ENCODE measurements around the gene PIEZO2. TPM values are rescaled to one million over a fixed set of nuclear protein-coding genes. Genes with fewer than 3 reads are reported as not detected.

PIEZO2 gene
- total RNA-seq, 2 donors from 2014 or later = 4.8 to 7.5 TPM

DNA sequence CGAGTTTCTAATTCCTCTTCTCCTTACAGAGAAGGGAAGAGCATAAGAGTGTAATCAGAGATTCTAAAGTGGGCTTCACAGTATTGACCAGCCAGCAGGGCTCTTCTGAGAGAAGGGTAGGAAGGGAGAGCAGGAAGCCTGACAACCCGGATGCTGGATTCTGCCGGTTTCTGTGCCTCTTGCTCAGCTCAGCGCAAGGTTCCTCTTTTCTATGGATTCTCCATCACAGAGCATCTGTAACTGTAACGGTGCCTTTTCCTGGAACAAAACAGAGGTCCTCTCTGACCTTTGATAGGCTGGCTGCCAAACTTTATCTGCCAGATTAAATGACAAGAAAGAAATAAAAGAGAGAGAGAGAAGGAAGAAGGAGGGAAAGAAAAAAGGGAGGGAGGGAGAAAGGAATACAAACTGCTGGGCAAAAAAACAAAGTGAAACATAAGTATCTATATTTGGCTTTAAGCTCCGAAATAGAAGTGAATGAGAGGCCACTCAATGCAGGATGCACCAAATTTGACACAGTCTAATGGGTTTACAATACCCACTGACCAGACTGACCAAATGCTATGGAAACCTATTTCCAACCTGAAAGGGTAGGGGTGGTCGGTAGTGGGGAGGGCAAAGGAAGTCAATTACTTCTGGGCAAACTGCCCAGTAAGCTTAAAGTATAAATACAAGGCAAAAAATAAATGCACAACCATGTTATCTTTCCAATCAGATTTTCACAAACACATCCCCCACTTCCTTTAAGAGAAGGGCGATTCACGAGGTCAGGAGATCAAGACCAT, 59.2 kb downstream of the PIEZO2 start:
- DNase-seq (ENCODE audit: low spot score) = no peak
- intact Hi-C loops (cut with DNase I) = no loop called here

GRCh38 chr18:11081009-11081532, 68.3 kb downstream of the PIEZO2 start:
- intact Hi-C loops (cut with DNase I) = no loop called here

GRCh38 chr18:11078491-11078890, 70.9 kb downstream of the PIEZO2 start:
- DNase-seq (ENCODE audit: low spot score) = no peak
- intact Hi-C loops (cut with DNase I) = no loop called here

More at GRCh38 chr18:11081009-11081532, 68.3 kb downstream of the PIEZO2 start:
- DNase-seq (ENCODE audit: low spot score) = no peak

- no peak for DNase-seq (ENCODE audit: low spot score)
- intact Hi-C loops (cut with DNase I) = no loop called here
Observed at GRCh38 chr18:11077548-11078187, 71.7 kb downstream of the PIEZO2 start.

DNA sequence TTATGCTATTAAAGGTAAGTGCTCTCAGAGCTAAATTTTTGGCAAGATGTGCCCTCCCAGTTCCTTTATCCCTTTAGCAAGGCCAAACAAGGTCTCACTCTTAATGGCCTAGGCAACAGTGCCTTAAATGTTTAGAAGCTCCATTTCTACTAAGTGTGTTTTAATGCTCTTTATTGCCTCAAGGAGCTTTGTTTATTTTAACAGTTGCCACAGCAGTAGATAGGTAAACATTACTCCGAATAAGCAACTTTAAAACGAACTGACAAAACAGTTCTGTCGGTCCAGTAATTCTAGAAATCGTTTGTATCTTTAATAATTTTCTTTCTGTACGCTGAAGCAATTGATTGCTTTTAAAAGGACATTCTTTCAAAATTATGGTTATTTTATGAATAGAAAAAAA, 74.5 kb downstream of the PIEZO2 start:
- no peak for DNase-seq (ENCODE audit: low spot score)
- intact Hi-C loops (cut with DNase I) = no loop called here

DNA sequence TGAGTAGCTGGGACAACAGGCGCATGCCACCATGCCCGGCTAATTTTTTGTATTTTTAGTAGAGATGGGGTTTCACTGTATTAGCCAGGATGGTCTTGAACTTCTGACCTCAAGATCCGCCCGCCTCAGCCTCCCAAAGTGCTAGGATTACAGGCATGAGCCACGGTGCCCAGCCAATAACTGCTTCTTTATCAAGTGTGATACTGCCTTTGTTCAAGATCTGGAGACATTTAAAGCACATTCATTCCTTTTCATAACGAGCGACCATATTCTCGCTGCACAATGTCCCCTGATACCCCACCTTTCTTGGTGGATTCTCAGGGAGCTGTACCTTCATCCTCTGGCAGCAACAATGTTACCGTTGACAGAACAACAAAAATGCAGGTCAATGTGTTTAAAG, 75.4 kb downstream of the PIEZO2 start:
- DNase-seq (ENCODE audit: low spot score) = no peak
- intact Hi-C loops (cut with DNase I) = no loop called here

DNA sequence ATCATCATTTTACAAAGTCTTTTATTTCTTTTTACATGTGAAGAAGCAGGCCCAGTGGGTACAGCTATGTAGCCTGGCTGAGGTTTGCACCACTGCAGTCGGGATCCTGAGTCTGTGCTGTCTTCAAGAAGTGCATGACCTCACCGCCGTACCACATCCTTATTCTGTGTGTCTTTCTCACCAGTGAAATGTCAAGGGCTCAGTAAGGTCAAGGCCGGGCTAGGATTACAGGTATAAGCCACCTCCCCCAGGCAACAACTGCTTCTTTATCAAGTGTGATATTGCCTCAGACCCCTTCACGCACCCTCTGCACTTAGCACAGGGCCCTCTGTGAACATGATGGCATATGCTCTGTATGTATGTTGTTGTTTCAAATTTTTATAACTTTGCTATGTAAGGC, 76.7 kb downstream of the PIEZO2 start:
- intact Hi-C loops (cut with DNase I) = no loop called here
- no peak for DNase-seq (ENCODE audit: low spot score)

DNA sequence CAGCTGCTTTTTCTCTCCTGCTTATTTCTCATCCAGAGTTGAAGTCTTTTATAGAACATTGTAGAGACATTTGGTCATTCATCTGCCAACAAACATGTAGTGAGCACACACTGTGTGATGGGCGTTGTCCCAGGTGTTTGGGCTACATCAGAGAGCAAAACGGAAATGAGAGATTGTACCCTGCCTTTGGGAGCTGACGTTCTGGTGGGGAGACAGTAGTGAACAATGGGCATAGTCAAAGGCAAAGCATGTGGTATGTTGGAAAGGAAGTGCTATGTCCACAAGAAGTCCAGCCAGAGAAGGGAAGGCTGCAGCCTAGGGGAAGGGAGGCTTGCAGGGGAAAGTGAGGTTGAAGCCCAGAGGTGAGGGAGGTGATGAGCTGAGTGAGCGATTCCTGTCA, 78.1 kb downstream of the PIEZO2 start:
- intact Hi-C loops (cut with DNase I) = no loop called here
- no peak for DNase-seq (ENCODE audit: low spot score)

GRCh38 chr18:11070593-11070992, 78.8 kb downstream of the PIEZO2 start:
- intact Hi-C loops (cut with DNase I) = no loop called here

DNA sequence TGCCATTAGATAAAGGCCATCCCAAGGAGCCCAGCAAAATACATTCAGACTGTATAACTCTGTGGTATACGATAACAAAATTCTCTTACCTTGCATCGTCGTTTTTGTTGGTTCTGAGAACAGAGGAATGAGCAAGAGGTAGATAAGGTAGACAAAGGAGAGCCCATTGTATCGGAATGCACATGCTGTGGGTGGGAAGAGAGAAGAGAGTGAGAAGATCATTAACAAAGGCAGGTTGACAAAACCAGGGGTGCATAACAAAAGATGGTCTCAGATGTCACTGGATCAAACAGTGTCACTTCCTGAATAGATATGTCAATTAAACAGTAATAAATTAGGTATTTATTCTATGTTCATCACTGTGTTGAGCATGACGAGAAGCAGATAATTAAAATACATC, 83.3 kb downstream of the PIEZO2 start:
- no peak for DNase-seq (ENCODE audit: low spot score)
- intact Hi-C loops (cut with DNase I) = no loop called here

More at GRCh38 chr18:11070593-11070992, 78.8 kb downstream of the PIEZO2 start:
- DNase-seq (ENCODE audit: low spot score) = no peak

- intact Hi-C loops (cut with DNase I) = no loop called here
- no peak for DNase-seq (ENCODE audit: low spot score)
Observed at GRCh38 chr18:11064727-11065460, 84.5 kb downstream of the PIEZO2 start.

GRCh38 chr18:11064106-11064505, 85.3 kb downstream of the PIEZO2 start:
- no peak for DNase-seq (ENCODE audit: low spot score)
- intact Hi-C loops (cut with DNase I) = no loop called here

GRCh38 chr18:11055721-11056120, 93.6 kb downstream of the PIEZO2 start:
- intact Hi-C loops (cut with DNase I) = no loop called here
- no peak for DNase-seq (ENCODE audit: low spot score)

- intact Hi-C loops (cut with DNase I) = no loop called here
- no peak for DNase-seq (ENCODE audit: low spot score)
Observed at GRCh38 chr18:11054497-11054896, 94.9 kb downstream of the PIEZO2 start.

DNA sequence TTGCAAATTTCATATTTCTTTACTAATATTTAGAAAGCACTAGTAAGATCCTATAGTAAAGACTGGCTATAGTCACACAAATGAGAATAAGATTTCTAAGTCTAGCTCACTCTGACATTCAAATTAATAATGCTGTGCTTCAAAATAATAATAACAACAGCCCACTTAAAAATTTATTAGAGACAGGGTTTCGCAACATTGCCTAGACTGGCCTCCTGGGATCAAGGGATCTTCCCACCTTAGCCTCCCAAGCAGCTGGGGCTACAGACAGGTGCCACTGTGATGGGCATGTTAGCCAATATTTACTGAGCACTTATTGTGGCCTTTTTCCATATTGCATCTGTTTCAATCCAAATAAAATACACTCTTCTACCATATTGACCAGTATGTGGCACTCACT, 96.1 kb downstream of the PIEZO2 start:
- no peak for DNase-seq (ENCODE audit: low spot score)
- intact Hi-C loops (cut with DNase I) = no loop called here

- intact Hi-C loops (cut with DNase I) = no loop called here
- DNase-seq (ENCODE audit: low spot score) = no peak
Observed at GRCh38 chr18:11052800-11053199, 96.6 kb downstream of the PIEZO2 start.

GRCh38 chr18:11051462-11051861, 97.9 kb downstream of the PIEZO2 start:
- DNase-seq (ENCODE audit: low spot score) = no peak
- intact Hi-C loops (cut with DNase I) = no loop called here

GRCh38 chr18:11050966-11051365, 98.4 kb downstream of the PIEZO2 start:
- intact Hi-C loops (cut with DNase I) = no loop called here
- DNase-seq (ENCODE audit: low spot score) = no peak

GRCh38 chr18:11047817-11048216, 101.6 kb downstream of the PIEZO2 start:
- intact Hi-C loops (cut with DNase I) = no loop called here
- no peak for DNase-seq (ENCODE audit: low spot score)

DNA sequence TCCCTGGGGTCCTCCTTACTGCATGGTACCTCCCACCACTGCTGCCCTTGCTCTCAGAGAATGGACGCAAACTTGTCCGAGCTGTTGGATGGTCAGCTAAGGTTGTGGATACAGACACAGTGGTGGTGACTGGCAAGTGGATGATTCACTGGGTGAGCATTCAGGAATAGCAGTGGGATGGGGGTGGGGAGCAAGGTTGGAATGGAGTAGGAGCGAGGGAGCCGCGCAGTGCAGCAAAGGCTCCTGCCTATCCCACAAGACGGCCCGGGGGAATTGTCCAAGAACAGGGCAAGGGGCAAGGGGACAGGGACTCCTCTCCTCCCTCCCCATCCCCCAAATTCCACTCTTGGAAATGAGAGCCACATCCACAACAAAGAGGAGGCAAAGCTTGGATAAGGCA, 102.2 kb downstream of the PIEZO2 start:
- intact Hi-C loops (cut with DNase I) = no loop called here
- DNase-seq (ENCODE audit: low spot score) = no peak

Measured in posterior vena cava (tissue), 2 donors.